HG02642 (cell line): ENCODE measurements around the gene INSRR.

ENCODE experiments used
- ATAC-seq: cut with Tn5 transposase; IDR thresholded peaks from one replicate; pipeline ENCODE4 v1.9.1; 2021; ENCODE audit warnings: mild to moderate bottlenecking; ENCODE audit not compliant: unreplicated experiment, poor library complexity

INSRR gene

DNA sequence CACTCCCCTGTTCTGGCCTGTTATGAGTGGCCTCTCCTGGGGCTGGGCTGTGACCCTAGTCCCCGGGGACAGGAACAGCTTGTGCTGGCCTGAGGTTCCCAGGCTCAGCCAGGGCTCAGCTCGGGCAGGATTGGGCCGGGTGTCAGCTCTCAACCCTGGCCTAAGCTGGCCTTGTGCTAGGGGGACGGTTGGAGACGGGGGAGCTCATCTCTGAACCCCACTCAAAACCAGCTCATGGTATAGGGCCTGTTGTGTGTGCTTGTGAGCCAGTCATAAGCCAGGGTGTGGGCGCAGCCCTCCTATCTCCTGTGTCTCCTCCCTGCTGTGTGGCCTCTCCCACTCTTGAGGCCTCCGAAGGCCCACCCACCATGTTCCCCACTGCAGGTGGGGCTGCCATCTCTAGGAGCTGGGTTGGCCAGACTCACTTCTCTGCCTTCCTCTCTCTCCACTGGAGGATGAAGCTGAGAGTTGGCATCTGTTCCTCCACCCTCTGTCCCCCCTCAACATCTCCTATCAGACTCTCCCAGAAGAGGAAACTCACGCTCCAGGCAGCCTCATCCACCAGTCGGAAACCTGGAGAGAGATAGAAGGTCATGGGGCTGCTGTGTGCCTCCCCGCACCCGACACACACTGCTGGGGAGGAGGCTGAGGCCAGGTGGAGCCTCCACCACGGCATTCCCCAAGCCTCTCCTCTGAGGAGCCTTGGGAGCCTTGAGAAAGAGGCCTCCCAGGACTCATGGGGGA is 36.0 kb upstream of the INSRR start:
- no peak for ATAC-seq

DNA sequence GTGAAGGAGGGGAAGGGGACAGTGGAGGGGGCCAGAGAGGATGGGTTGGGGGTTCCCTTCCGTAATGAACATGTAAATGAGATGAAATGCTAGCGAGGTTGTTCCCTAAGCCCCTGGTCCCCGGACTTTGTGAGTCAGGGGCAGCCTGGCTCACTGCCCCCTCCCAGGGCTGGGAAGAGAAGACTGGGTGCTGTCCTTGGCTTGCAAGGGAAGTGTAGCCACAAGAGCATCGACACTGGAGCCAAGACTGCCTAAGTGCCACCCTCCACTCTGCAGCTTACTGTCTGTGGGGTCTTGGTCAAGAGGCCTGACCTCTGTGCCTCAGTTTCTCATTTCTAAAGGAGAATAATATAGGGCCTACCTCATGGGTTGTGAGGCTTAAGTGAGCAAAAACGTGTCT is 35.1 kb upstream of the INSRR start:
- no peak for ATAC-seq

DNA sequence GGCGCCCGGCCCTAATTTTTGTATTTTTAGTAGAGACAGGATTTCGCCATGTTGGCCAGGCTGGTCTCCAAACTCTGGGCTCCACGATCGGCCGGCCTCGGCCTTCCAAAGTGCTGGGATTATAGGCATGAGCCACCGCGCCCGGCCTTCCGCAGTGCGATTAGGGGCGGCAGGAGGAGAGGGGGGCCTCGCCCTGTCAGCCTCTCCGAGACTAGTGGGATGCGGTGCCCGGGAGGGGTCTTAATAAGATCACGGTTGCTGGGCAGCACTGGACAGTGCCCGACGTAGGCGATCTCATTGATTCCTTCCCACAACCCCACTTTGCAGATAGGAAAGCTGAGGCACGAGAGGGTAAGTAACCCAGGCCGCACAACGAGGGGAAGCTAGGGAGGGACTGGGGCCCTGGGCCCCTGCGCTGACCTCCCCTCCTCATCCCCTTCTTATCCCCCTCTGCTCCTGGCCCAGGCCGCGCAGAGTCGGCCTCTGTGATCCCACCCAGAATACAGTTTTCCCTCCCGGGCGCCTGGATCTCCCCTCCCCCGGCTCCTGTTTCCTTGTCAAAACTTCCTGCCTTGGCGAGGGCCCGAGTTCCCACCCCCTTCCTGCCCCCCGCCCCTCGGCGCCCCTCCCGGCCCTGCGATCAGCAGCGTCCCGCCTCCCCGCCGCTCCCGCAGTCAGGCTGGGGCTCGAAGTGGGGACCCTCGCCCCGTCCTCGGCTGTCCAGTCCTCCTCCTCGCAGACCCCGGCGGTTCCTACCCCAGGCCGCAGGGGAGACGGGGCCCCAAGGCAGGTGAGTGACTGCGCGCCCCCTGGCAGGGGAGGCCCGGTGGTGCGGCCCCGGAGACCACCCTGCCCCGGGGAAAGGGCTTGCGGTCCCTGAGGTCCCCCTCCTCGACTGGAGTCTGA is 34.4 kb upstream of the INSRR start, which contains the start of gene PEAR1:
Gene PEAR1, plus strand, starts transcription at position 671 of the 906 bp plus-strand sequence. CDS start 10,209 bp downstream, outside the sequence.
- ATAC-seq = no peak

DNA sequence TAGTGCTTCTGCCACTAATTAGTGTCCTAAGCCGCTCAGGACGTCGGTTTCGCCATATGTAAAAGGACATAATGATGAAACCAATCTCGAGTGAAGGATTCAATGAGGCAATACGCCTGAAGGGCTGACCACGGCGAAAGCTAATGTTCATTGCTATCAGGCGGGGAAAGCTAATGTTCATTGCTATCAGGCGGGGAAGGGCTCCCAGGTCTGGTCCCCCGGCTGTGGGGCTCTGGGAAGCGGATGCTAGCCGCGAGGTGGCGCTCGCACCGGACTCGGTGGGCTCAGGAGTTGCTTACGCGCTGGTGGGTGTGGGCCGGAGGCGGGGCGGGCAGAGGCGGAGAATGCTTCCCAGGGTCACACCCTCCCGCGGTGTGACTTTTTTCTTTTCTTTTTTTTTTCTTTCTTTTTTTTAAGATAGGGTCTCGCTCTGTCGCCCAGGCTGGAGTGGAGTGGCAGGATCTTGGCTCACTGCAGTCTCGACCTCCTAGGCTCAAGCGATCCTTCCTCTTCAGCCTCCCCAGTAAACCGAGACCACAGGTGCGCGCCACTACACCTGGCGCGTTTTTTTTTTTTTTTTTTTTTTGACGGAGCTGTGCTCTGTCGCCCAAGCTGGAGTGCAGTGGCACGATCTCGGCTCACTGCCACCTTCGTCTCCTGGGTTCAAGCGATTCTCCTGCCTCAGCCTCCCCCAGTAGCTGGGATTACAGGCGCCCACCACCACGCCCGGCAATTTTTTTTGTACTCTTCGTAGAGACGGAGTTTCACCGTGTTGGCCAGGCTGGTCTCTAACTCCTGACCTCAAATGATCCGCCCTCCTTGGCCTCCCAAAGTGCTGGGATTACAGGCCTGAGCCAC is 33.5 kb upstream of the INSRR start:
- peak; percentile 80 for ATAC-seq

DNA sequence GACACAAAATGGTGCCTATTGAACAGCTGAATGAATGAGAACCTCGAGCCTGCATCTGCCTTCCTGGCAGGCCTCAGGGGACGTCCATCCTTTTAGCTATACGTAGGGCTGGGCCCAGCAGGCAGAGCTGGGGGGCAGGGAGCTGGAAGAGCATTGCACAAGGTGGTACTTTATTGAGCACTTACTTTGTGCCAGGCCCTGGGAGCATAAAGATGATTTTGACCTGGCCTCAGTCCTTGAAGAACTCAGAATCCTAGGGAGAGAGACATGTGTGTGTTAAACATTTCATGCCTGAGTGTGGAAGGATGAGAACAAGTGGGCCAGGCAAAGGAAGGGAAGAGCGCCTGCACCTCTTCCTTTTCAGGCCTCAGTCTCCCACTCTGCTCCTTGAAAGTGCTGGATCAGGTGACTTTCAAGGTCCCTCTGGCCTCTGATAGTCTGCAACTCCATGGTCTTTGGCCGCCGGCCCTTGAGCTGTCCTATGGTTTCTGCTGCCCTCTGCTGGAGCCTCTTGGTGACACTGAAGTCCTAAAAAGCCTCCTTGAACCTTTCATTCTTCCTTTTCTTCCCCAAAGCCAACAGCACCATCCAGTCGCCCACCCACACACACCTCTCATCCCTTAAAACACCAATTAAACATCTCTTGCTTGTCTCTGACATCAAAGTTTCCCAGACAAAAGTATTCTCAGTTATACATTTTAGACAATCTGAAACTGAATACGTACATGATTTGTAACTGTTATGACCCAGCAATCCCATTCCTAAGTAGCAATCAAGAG is 31.1 kb upstream of the INSRR start:
- ATAC-seq = no peak

DNA sequence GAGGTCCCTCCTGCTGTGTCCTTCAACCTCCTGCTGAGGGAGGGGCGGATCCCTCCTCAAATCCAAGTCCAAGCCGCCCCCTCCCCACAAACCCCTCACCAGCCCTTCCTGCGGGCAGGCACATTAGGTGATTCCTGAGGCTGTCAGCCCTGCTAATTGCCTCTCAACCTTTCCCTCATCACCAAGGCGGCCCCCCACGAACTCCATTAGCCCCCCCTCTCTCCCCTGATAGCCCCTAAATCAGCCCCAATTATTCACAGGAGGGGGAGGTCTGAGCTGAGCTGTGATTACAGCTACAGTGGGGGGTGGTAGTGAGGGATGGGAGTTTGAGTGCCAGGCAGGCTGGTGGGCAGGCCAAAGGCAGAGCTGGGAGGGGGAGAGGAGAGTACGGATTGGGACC is 28.8 kb upstream of the INSRR start:
- no peak for ATAC-seq

DNA sequence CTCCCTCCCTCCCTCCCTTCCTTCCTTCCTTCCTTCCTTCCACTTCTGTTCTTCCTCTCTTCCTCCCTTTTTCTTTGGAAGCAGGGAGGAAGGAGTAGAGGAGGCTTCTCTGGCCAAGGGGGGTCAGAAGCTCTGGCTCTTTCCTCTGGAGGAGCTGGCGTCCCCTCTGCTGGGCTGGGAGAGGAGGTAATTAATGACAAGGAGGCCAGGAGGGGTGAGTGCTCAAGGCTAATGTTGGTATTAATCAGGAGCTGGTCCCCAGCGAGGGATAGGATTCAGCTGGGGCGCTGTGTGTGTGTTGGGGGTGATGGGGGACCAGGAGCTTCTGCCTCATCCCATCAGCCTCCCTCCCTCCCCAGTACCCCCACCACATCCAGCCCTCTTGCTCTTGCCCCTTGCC is 28.4 kb upstream of the INSRR start:
- no peak for ATAC-seq

DNA sequence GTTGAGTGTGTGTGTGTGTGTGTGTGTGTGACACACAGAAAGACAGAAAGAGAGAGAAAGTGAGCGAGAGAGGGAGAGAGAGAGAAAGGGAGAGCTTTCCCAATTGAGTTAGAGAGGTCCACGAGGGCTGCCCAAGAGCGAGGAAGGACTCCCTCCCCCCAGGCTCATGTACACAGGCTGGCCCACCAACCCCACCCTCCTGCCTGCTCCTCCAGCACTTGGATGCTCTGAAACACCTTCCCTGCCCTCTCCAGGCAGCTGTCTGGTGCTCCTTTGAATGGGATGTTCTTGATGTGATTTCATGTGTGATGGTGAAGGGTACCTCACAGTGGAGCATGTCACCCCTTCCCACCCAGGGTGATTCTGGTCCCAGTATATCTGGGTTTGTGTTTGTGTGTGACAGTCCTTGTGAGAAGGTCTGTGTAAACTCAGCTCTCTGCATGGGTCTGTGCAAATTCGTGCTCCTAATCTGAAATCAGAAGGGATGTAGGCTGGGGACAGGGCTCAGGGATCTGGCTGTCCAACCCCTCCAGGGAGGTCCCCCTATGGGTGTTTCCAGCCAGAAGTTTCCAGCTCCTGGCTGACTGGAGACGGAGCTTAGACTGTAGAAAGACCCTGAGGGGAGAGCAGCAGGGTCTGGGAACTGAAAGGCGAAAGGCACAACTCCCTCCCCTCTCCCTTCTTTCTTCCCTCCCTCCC is 27.8 kb upstream of the INSRR start:
- ATAC-seq = no peak

DNA sequence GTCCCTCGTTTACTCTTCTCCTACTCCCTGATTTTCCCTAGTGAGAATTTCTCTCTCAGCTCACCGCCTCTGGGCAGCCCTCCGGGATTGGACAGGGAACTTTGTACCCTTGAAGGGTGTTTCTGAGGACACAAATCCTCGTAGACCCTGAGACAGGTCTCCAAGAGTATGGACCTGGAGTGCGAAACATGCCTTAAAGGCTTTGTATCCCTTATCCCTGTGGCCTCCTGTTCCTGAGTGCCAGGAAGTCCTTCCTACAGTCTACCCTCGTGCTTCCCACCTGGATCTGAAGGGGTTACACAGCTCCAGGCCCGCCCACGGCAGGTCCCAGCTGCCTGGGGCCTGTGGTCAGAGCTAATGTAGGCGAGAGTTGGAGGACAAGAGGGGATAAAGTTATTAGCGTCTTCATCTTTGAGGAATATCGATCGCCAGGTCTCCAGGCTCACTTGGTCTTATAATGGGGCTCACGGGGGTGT is 27.0 kb upstream of the INSRR start:
- ATAC-seq = no peak

DNA sequence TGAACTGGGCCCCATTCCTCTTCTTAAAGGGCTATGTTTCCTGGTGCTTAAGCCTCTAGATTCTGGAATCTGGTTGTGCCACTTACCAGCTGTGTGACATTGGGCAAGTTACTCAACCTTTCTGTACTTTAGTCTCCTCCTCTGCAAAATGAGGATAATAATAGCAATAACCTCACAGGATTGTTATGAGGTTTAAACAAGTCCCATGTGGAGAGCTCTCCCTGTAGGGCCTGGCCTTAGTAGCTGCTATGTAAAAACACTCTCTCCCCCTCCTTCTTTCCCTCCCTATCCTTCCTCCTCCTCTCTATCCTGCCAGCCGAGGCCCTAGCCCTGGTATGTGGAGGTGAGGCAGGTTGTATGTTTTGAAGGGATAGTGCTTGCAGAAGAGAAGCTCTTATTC is 26.4 kb upstream of the INSRR start:
- no peak for ATAC-seq

DNA sequence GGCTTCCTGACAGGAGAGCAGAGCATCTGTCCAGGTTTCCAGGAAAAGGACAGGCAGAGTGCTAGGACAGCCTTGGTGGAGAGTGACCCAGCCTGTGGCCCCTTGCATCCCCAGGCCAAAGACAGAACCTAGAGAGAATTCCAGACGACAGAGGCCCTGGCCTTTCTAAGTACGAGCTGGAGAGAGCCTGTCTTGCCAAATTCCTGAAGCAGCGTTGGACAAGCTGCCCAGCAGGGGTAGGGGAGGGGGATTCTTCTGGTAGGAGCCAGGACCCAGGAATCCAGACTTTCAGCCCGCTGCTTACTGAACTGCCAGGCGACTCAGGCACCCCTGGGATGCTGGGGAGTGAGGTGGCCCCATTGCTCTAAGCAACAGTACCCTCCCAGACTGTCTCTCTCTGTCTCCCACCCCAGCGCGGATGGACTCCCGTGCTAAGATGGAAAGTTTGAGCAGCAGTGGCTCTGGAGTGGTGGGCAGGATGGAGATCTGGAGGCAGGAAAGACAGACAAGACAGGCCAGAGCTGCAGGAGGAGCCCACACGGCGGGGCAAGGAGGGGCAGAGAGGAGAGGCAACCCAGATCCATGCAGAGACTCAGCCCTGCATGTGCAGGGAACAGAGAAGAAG is 25.8 kb upstream of the INSRR start:
- ATAC-seq = no peak

DNA sequence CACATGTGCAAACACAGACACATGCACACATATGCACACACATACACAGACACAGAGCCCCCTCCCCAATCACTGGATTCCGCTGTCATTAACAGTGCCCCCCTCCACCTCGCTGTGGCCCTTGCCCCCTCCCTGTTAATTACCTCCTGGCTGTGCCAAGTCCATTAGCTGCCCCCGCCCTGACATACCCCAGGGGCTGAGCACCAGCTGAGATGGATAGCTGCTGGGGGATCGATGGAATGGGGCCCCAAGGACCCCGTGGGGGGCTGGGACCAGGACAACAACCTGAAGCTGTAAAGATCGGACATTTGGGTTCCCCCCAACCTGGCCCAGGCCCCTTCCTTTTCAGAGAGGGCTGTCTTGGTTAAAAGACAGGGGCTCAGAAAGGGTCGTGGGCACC is 25.0 kb upstream of the INSRR start:
- no peak for ATAC-seq

DNA sequence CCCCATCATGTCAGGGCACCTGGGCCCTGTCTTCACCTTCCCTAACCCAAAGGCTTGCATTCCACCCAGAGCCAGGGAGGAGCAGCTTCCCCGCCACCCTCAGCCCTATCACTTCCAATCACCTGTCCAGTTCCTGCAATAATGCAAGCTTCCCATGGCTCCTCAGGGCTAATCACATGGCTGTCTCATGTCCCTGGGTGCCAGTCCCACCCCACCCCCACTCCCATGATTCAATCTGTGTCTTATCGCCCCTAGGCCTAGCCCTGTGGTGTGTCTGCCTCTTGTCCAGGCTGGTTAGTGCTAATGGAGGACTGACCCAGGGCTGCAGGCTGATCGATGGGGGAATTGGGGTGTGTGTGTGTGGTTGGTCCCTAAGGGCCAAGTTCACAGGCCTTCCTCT is 23.6 kb upstream of the INSRR start:
- no peak for ATAC-seq

DNA sequence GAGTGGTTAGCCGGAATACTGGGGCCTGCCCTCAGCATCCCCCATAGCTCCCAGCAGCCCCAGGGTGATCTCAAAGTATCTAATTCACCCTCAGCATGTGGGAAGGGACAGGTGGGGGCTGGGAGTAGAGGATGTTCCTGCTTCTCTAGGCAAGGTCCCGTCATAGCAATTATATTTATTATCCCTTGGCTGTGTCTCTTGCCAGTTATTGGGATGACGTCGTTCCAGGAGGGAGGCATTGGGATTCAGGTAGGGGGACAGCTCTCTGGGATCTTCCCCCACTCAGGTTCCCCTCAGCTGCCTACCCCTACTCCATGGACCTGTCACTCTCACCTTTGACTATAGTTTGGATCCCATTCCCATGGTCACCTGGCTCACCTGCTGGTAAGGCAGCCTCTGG is 22.7 kb upstream of the INSRR start:
- no peak for ATAC-seq

DNA sequence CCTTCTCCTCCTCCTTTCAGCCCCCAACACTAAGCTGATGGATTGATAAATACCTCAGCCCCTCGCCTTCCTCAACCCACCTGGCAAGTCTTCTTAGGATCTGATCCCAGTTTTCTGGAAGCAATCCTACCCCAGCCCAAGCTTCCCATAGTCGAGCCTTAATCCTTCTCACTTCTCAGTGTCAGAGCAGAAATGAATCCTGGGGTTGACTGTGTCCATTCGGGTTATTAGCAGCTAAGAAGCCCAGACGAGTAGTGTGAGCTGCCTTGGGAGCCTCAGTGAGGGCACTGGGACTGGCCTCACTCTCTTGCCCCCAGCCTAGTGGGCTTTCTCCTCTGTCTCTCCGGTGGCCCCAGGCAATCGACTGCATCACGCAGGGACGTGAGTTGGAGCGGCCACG is 22.2 kb upstream of the INSRR start:
- no peak for ATAC-seq

DNA sequence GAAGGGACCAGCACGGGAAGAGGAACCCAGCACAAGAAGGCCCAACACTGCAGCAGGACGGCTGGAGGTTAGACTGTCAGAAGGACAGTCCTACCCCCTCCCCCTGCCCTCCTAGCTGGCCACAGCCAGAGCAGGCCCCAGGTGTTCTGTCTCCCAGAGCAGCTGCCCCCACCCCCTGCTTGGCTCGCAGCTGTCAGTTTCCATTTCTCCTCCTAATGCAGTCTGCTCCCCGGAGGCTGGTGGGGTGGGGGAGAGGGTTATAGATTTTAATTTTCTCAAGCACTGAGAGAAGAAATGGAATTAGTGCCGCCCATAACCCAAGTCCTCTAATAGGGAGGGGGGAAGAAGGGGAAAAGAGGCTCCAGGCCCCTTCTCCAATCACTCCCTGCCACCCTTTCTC is 21.6 kb upstream of the INSRR start:
- no peak for ATAC-seq

DNA sequence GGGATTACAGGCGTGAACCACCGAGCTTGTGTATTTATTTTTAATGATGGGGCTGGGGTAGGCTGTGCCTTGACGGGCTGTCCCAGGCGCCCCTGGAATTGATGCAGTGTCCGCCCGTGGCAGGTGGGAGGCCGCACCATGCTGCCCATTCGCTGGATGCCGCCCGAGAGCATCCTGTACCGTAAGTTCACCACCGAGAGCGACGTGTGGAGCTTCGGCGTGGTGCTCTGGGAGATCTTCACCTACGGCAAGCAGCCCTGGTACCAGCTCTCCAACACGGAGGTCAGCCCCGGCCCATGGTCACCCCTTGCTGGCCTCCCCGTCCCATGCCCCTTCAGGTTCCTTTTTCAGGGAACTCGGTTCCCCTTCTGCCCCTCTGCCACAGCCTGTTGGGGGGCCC is 21.0 kb upstream of the INSRR start:
- ATAC-seq = no peak

DNA sequence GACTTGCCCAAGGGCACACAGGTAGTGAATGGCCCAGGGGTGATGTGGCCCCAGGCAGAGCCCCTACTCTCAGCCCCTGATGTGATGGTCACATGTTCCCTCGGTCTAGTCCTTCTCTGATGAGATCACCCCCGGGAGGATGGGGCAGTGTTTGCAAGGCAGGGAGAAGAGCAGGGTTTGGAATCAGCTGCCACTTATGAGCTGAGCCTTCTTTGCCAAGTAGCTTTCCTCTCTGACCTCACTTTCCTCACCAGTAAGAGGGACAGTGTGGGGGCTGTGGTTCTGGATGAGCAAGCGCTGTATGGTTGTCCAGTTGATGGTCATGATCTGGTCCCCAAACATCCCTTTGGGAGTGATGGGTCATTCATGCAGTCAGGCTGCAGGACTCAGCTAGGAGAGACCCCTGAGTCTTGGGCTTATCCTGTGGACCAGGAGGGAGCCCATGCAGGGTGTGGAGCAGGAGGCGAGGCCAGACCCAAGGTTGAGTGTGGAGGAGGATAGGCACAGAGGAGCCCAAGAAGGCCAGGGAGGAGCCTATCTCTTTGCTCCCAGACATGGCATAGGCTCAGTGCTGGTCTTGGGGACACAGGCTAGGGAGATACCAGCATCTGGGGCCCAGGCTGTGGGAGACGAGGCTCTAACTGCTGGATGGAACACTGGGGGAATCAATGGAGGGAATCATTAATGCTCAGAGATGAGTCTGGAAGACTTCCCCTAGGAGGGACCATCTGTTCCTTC is 18.7 kb upstream of the INSRR start:
- no peak for ATAC-seq
